ENCODE measurements around the gene ANK3. TPM values are rescaled to one million over a fixed set of nuclear protein-coding genes. Genes with fewer than 3 reads are reported as not detected.

Gene ANK3
- total RNA-seq, 2 donors from 2014 or later = 55.4 to 126 TPM

DNA sequence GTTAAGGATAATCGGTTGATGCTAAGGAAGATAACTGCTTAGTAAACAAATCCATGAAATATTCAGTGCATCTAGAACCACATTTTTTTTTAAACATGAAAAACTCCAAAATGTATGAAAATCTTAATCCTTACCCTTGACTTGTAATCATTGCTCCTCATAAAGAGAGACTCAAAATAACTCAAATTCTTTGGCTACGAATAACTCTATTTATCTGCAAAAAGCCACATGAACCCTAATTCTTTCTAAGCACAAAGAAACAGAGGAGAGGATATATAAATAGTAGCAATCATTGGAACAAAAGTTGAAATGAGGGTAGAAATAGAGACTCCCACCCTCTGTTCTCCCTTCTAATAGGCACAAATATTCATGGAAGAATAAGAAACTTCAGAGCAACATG, 40.2 kb downstream of the ANK3 start:
- Histone ChIP-seq H3K4me1 (ENCODE audit: control insufficient read depth in 1 of 2, low read depth in 2 of 2) (peaks cover 0 to 7% of the 10 kb centered on the region in 2 donors), H3K27ac (no peak overlapping the region), H3K4me3 (no peak overlapping the region), H3K27me3 (replicated peaks; ENCODE audit: insufficient read depth) (no peaks in the 10 kb centered on the region), H3K9me3 (no peaks in the 10 kb centered on the region), H3K36me3 (no peaks in the 10 kb centered on the region)
- no peak for DNase-seq (ENCODE audit: low spot score)
- TF ChIP-seq, protein P1, sequence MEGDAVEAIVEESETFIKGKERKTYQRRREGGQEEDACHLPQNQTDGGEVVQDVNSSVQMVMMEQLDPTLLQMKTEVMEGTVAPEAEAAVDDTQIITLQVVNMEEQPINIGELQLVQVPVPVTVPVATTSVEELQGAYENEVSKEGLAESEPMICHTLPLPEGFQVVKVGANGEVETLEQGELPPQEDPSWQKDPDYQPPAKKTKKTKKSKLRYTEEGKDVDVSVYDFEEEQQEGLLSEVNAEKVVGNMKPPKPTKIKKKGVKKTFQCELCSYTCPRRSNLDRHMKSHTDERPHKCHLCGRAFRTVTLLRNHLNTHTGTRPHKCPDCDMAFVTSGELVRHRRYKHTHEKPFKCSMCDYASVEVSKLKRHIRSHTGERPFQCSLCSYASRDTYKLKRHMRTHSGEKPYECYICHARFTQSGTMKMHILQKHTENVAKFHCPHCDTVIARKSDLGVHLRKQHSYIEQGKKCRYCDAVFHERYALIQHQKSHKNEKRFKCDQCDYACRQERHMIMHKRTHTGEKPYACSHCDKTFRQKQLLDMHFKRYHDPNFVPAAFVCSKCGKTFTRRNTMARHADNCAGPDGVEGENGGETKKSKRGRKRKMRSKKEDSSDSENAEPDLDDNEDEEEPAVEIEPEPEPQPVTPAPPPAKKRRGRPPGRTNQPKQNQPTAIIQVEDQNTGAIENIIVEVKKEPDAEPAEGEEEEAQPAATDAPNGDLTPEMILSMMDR (IDR thresholded peaks at IDR 0.05) = no peak
- ATAC-seq (ENCODE audit: insufficient number of reproducible peaks, low FRiP score, low read depth) = no peak

DNA sequence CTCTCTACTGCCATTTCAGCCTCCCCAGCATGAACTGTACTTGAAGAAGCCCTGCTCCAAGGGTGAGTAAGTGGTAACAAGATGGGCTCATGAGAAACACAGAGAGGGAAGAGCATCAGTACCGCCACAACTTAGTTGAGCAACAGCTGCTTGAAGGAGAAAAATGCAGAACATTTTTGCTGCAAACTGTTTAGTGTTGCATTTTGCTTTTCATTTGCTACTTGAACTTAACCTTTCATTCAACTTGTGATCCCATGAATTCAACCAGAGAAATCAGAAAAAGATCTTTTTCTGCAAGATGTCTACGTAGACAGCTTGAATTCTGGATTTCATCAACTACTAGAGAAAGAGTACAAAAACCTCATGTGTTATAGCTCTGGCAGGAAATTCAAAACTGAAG, 40.7 kb downstream of the ANK3 start:
- H3K4me1 ChIP-seq (ENCODE audit: control insufficient read depth in 1 of 2, low read depth in 2 of 2) = peaks cover 0 to 7% of the 10 kb centered on the region in 2 donors
- DNase-seq (ENCODE audit: low spot score) (no peak), ATAC-seq (ENCODE audit: insufficient number of reproducible peaks, low FRiP score, low read depth) (no peak)
- no peaks in the 10 kb centered on the region for H3K36me3 ChIP-seq
- H3K27ac ChIP-seq = no peak overlapping the region
- no peaks in the 10 kb centered on the region for H3K9me3 ChIP-seq
- H3K27me3 ChIP-seq (replicated peaks; ENCODE audit: insufficient read depth) = no peaks in the 10 kb centered on the region
- no peak overlapping the region for H3K4me3 ChIP-seq
- TF ChIP-seq, protein P1 (IDR thresholded peaks at IDR 0.05) = no peak

DNA sequence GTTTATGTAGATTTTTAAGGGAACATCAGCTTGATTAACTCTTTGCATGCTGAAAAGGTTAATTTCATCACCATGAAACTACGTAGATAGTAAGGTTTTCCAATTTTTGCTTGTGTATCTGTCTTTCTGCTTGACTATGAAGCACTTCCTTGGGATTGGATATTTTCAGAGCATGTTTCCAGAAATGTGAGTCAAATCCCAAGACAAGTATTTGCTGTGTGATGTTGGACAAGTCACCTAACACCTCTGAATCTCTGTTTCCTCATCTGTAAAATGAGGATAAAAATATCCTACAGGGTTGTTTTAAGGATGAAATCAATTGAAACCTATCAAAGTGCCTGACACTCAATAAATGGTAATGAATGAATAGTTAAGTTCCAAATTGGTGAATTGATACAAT, 42.4 kb downstream of the ANK3 start:
- no peaks in the 10 kb centered on the region for H3K27me3 ChIP-seq (replicated peaks; ENCODE audit: insufficient read depth)
- H3K9me3 ChIP-seq = no peaks in the 10 kb centered on the region
- DNase-seq (ENCODE audit: low spot score) (no peak), ATAC-seq (ENCODE audit: insufficient number of reproducible peaks, low FRiP score, low read depth) (no peak)
- H3K27ac ChIP-seq = no peak overlapping the region
- H3K36me3 ChIP-seq = no peaks in the 10 kb centered on the region
- H3K4me1 ChIP-seq (ENCODE audit: control insufficient read depth in 1 of 2, low read depth in 2 of 2) = peaks cover 0 to 7% of the 10 kb centered on the region in 2 donors
- TF ChIP-seq, protein P1 (IDR thresholded peaks at IDR 0.05) = no peak
- no peak overlapping the region for H3K4me3 ChIP-seq

DNA sequence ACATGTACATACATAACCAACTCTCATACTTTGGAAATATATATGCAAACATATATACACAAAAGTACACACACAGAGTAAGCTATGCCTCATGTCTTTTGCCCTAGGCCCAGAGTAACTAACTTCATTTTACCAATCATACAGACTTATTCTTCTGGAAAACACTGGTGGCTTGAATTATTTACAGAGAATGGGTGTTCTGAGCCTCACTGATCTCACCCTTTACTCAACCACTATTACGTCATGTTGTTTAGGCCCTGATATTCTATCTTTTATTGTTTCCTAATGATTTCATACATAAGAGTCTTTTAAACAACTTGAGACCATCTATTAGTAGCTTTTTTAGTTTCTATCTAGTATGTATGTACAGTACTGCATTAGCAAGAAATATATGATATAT, 43.0 kb downstream of the ANK3 start:
- ATAC-seq (ENCODE audit: insufficient number of reproducible peaks, low FRiP score, low read depth) (no peak), DNase-seq (ENCODE audit: low spot score) (no peak)
- H3K36me3 ChIP-seq = no peaks in the 10 kb centered on the region
- H3K27ac ChIP-seq = no peak overlapping the region
- TF ChIP-seq, protein P1 (IDR thresholded peaks at IDR 0.05) = no peak
- no peaks in the 10 kb centered on the region for H3K9me3 ChIP-seq
- H3K27me3 ChIP-seq (replicated peaks; ENCODE audit: insufficient read depth) = no peaks in the 10 kb centered on the region
- H3K4me1 ChIP-seq (ENCODE audit: control insufficient read depth in 1 of 2, low read depth in 2 of 2) = peaks cover 0 to 7% of the 10 kb centered on the region in 2 donors
- H3K4me3 ChIP-seq = no peak overlapping the region

DNA sequence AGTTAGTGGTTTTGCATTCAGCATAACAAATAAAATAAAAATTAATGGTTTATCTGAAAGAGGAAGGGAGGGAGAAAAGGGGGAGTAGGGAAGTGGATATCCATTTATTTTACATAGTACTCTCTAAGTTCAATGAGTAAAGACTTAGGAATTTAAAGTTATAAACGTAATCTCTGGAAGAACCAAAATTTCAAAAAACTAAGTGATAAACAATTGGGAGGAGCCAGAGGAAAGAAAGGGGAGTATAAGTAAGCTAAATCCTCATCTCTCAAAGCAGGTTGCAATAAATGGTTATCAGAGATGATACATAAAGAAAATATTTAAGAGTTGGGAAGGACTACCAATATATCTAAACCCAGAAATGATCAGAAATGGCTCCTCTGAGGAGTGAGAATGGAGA, 46.4 kb downstream of the ANK3 start:
- H3K9me3 ChIP-seq = no peaks in the 10 kb centered on the region
- DNase-seq (ENCODE audit: low spot score) (no peak), ATAC-seq (ENCODE audit: insufficient number of reproducible peaks, low FRiP score, low read depth) (no peak)
- H3K4me1 ChIP-seq (ENCODE audit: control insufficient read depth in 1 of 2, low read depth in 2 of 2) = no peaks in the 10 kb centered on the region
- no peaks in the 10 kb centered on the region for H3K27me3 ChIP-seq (replicated peaks; ENCODE audit: insufficient read depth)
- H3K27ac ChIP-seq = no peak overlapping the region
- TF ChIP-seq, protein P1 (IDR thresholded peaks at IDR 0.05) = no peak
- H3K4me3 ChIP-seq = no peak overlapping the region
- no peaks in the 10 kb centered on the region for H3K36me3 ChIP-seq

Data from thoracic aorta (tissue), 2 donors.